ENCODE measurements around the gene ARMC9.
"Not testable (repeated sequence)": the region's sequence is repeated elsewhere in the genome, so short reads cannot be mapped to it uniquely, and the experiment has no call there.

ARMC9 gene

GRCh38 chr2:231397011-231397927 lies 198.8 kb downstream of the ARMC9 start:
- no peak for DNase-seq (ENCODE audit: low read depth, low spot score)

- DNase-seq (ENCODE audit: low read depth, low spot score), result no peak
These were observed 199.5 kb downstream of the ARMC9 start for GRCh38 chr2:231397928-231398294.

- no peak for DNase-seq (ENCODE audit: low read depth, low spot score)
These were observed 200.2 kb downstream of the ARMC9 start for GRCh38 chr2:231398585-231398984.

GRCh38 chr2:231399046-231399852 lies 200.8 kb downstream of the ARMC9 start:
- DNase-seq (ENCODE audit: low read depth, low spot score), result no peak

GRCh38 chr2:231399853-231400680 lies 201.6 kb downstream of the ARMC9 start:
- DNase-seq (ENCODE audit: low read depth, low spot score), result no peak

GRCh38 chr2:231400681-231401080 lies 202.2 kb downstream of the ARMC9 start:
- not testable (repeated sequence) for DNase-seq (ENCODE audit: low read depth, low spot score)

GRCh38 chr2:231401101-231401500 lies 202.7 kb downstream of the ARMC9 start:
- DNase-seq (ENCODE audit: low read depth, low spot score), result not testable (repeated sequence)

GRCh38 chr2:231403421-231404182 lies 205.2 kb downstream of the ARMC9 start:
- DNase-seq (ENCODE audit: low read depth, low spot score), result not testable (repeated sequence)

GRCh38 chr2:231404183-231404578 lies 205.8 kb downstream of the ARMC9 start:
- DNase-seq (ENCODE audit: low read depth, low spot score), result not testable (repeated sequence)

- not testable (repeated sequence) for DNase-seq (ENCODE audit: low read depth, low spot score)
These were observed 207.4 kb downstream of the ARMC9 start for GRCh38 chr2:231405601-231406367.

- not testable (repeated sequence) for DNase-seq (ENCODE audit: low read depth, low spot score)
These were observed 209.3 kb downstream of the ARMC9 start for GRCh38 chr2:231407686-231408085.

- DNase-seq (ENCODE audit: low read depth, low spot score), result not testable (repeated sequence)
These were observed 209.9 kb downstream of the ARMC9 start for GRCh38 chr2:231408304-231408703.

GRCh38 chr2:231409776-231410175 lies 211.3 kb downstream of the ARMC9 start:
- DNase-seq (ENCODE audit: low read depth, low spot score), result no peak

GRCh38 chr2:231410293-231411004 lies 212.0 kb downstream of the ARMC9 start:
- no peak for DNase-seq (ENCODE audit: low read depth, low spot score)

- no peak for DNase-seq (ENCODE audit: low read depth, low spot score)
These were observed 212.8 kb downstream of the ARMC9 start for GRCh38 chr2:231411237-231411636.

- peak; percentile 38 for DNase-seq (ENCODE audit: low read depth, low spot score)
These were observed 213.6 kb downstream of the ARMC9 start for GRCh38 chr2:231411831-231412617.

GRCh38 chr2:231412618-231412963 lies 214.2 kb downstream of the ARMC9 start:
- DNase-seq (ENCODE audit: low read depth, low spot score), result no peak

GRCh38 chr2:231413456-231413855 lies 215.0 kb downstream of the ARMC9 start:
- DNase-seq (ENCODE audit: low read depth, low spot score), result no peak
